PC-3 (cell line): ENCODE results near the gene STYXL2. TPM values are rescaled to one million over a fixed set of nuclear protein-coding genes. Genes with fewer than 3 reads are reported as not detected.

Experiments used
- ATAC-seq: fragments of 200-7000 bp; cut with Tn5 transposase; 2 replicates; pipeline ENCODE4 v1.9.1; 2020; ENCODE audit warnings: mild to moderate bottlenecking, moderate library complexity
- BruUV-seq: library from RNA; stranded (reverse); fragments of 400-500 nt; replicated peaks from 2 replicates; lab custom pipeline; 2021; lab: Mats Ljungman, UMichigan
- CTCF ChIA-PET: fragments of 300-600 bp; sonication (Branson Sonifier 250); formaldehyde crosslinking; loops from one replicate; lab custom pipeline; 2022; ENCODE audit warnings: antibody characterized with exemption; lab: Charles Lee
- POLR2A ChIA-PET: fragments of 300-600 bp; sonication (Branson Sonifier 250); formaldehyde crosslinking; loops from one replicate; lab custom pipeline; 2022; ENCODE audit warnings: antibody characterized with exemption; ENCODE audit not compliant: unreplicated experiment; lab: Charles Lee
- DNase-seq: peaks from one replicate; pipeline ENCODE4 v3.0.0-alpha.2; 2015
- H2AFZ ChIP-seq: fragments of 300-600 bp; sonication (generic); 2 replicates; pipeline ENCODE4 v1.6.0; 2016; ENCODE audit warnings: antibody characterized with exemption, low read length
- H3F3A ChIP-seq: fragments of 300-600 bp; sonication (generic); one replicate; pipeline ENCODE4 v1.6.0; 2017; ENCODE audit warnings: antibody characterized with exemption, low read length, control low read depth, mild to moderate bottlenecking; ENCODE audit not compliant: unreplicated experiment
- H3K27ac ChIP-seq: fragments of 300-600 bp; sonication (generic); 2 replicates; pipeline ENCODE4 v1.5.1; 2016; ENCODE audit warnings: mild to moderate bottlenecking, low read length
- H3K27me3 ChIP-seq: fragments of 300-600 bp; sonication (generic); 2 replicates; pipeline ENCODE4 v1.6.1; 2016; ENCODE audit warnings: low read length, mixed read lengths
- H3K36me3 ChIP-seq: fragments of 300-600 bp; sonication (generic); 2 replicates; pipeline ENCODE4 v1.6.1; 2016; ENCODE audit warnings: low read depth, mixed run types, low read length, mixed read lengths
- H3K4me1 ChIP-seq: fragments of 300-600 bp; sonication (generic); 2 replicates; pipeline ENCODE4 v1.5.1; 2016; ENCODE audit warnings: low read length; ENCODE audit not compliant: insufficient read depth
- H3K4me2 ChIP-seq: fragments of 300-600 bp; sonication (generic); 2 replicates; pipeline ENCODE4 v1.6.0; 2016; ENCODE audit warnings: low read length
- H3K4me3 ChIP-seq: fragments of 300-600 bp; sonication (generic); 2 replicates; pipeline ENCODE4 v1.5.1; 2016; ENCODE audit warnings: mild to moderate bottlenecking, low read length, mixed read lengths
- H3K79me2 ChIP-seq: fragments of 300-600 bp; sonication (generic); 2 replicates; pipeline ENCODE4 v1.6.1; 2017; ENCODE audit warnings: low read length, mixed read lengths
- H3K9ac ChIP-seq: fragments of 300-600 bp; sonication (generic); 2 replicates; pipeline ENCODE4 v1.6.0; 2016; ENCODE audit warnings: mild to moderate bottlenecking, low read length
- H3K9me2 ChIP-seq: fragments of 300-600 bp; sonication (generic); replicated peaks from 2 replicates; pipeline ENCODE4 v1.6.1; 2016; ENCODE audit warnings: mixed run types, low read length, mixed read lengths
- H3K9me3 ChIP-seq: fragments of 300-600 bp; sonication (generic); 2 replicates; pipeline ENCODE4 v1.6.1; 2016; ENCODE audit warnings: low read length, mixed read lengths
- H4K20me1 ChIP-seq: fragments of 300-600 bp; sonication (generic); 2 replicates; pipeline ENCODE4 v1.6.1; 2016; ENCODE audit warnings: low read length, mixed read lengths
- CTCF ChIP-seq: fragments of 300-600 bp; sonication (generic); conservative IDR thresholded peaks from 2 replicates; pipeline ENCODE4 v1.5.1; 2017; ENCODE audit warnings: antibody characterized with exemption, low read depth, mild to moderate bottlenecking, low read length
- EZH2 ChIP-seq: fragments of 300-600 bp; sonication (generic); IDR thresholded peaks from one replicate; pipeline ENCODE4 v1.6.1; 2017; ENCODE audit warnings: antibody characterized with exemption, mild to moderate bottlenecking, low read length; ENCODE audit not compliant: unreplicated experiment
- EZH2phosphoT487 ChIP-seq: fragments of 300-600 bp; sonication (generic); IDR thresholded peaks from 2 replicates; pipeline ENCODE4 v1.6.1; 2018; ENCODE audit warnings: mild to moderate bottlenecking, antibody characterized with exemption, low read length, borderline replicate concordance
- intact Hi-C: fragments of 100-400 bp; cut with micrococcal nuclease; formaldehyde crosslinking; loops from 2 replicates; pipeline ENCODE4 v1.9.0; 2023
- total RNA-seq: library from RNA; depleted of rRNA; stranded (reverse); fragments of >200 nt; gene quantifications from 2 replicates; pipeline ENCODE4 v1.2.3, GENCODE V29; 2014

STYXL2 gene
- total RNA-seq, 1 experiment from 2014 or later = not detected

GRCh38 chr1:167105271-167106118 lies 11.6 kb downstream of the STYXL2 start:
- Histone ChIP-seq H3K79me2 (no peaks in the 10 kb centered on the region), H3K4me3 (peak overlapping the region; percentile 16; the same call in 1 of the 2 replicates), H3K4me2 (peak overlapping the region; percentile 68), H3F3A (no peaks in the 10 kb centered on the region), H3K36me3 (no peaks in the 10 kb centered on the region), H3K27me3 (no peaks in the 10 kb centered on the region), H3K9me2 (no peaks in the 10 kb centered on the region), H3K27ac (peak overlapping the region; percentile 36), H4K20me1 (no peaks in the 10 kb centered on the region), H3K9ac (peak overlapping the region; percentile 1; the same call in 1 of the 2 replicates), H3K9me3 (no peaks in the 10 kb centered on the region), H2AFZ (peak overlapping the region; percentile 71), H3K4me1 (peaks cover 54% of the 10 kb centered on the region)
- intact Hi-C loops = loop anchor here (5.0 kb wide), 1 partner anchor 38 kb away; no protein-coding TSS in a partner anchor
- no TSS peak for BruUV-seq
- TF ChIP-seq EZH2phosphoT487 (no peak), CTCF (peak; percentile 33; the same call in 1 of the 2 replicates), EZH2 (no peak)
- ATAC-seq (peak; percentile 41), DNase-seq (peak; percentile 62)
- ChIA-PET POLR2A (no interaction called here), CTCF (interaction anchor here (0.6 to 0.8 kb wide), 2 partner anchors 9 to 115 kb away, joined by 3 to 16 read pairs; no protein-coding TSS in a partner anchor)

GRCh38 chr1:167106119-167106461 lies 12.2 kb downstream of the STYXL2 start:
- TF ChIP-seq EZH2 (no peak), EZH2phosphoT487 (no peak), CTCF (no peak)
- peak overlapping the region; percentile 68 for H3K4me2 ChIP-seq
- no peaks in the 10 kb centered on the region for H3K79me2 ChIP-seq
- no peaks in the 10 kb centered on the region for H3K27me3 ChIP-seq
- no peaks in the 10 kb centered on the region for H3K9me3 ChIP-seq
- H3K4me1 ChIP-seq = peaks cover 54% of the 10 kb centered on the region
- intact Hi-C loops = loop anchor here (5.0 kb wide), 1 partner anchor 39 kb away; no protein-coding TSS in a partner anchor
- DNase-seq (no peak), ATAC-seq (no peak)
- no peaks in the 10 kb centered on the region for H3K36me3 ChIP-seq
- ChIA-PET POLR2A (no interaction called here), CTCF (no interaction called here)
- H3K4me3 ChIP-seq = no peak overlapping the region
- no peaks in the 10 kb centered on the region for H4K20me1 ChIP-seq
- BruUV-seq = no TSS peak
- no peaks in the 10 kb centered on the region for H3K9me2 ChIP-seq
- H3F3A ChIP-seq = no peaks in the 10 kb centered on the region
- peak overlapping the region; percentile 71 for H2AFZ ChIP-seq
- peak overlapping the region; percentile 36 for H3K27ac ChIP-seq
- peak overlapping the region; percentile 1; the same call in 1 of the 2 replicates for H3K9ac ChIP-seq

- no peak overlapping the region for H3K4me2 ChIP-seq
- no peak overlapping the region for H3K4me3 ChIP-seq
- H4K20me1 ChIP-seq = no peaks in the 10 kb centered on the region
- no TSS peak for BruUV-seq
- no peaks in the 10 kb centered on the region for H3F3A ChIP-seq
- H3K79me2 ChIP-seq = no peaks in the 10 kb centered on the region
- H2AFZ ChIP-seq = no peak overlapping the region
- no peak overlapping the region for H3K9ac ChIP-seq
- no peaks in the 10 kb centered on the region for H3K9me2 ChIP-seq
- intact Hi-C loops = loop anchor here (5.0 kb wide), 1 partner anchor 40 kb away; no protein-coding TSS in a partner anchor
- ATAC-seq (no peak), DNase-seq (peak; percentile 56)
- TF ChIP-seq EZH2phosphoT487 (no peak), EZH2 (no peak), CTCF (no peak)
- peaks cover 54% of the 10 kb centered on the region for H3K4me1 ChIP-seq
- ChIA-PET POLR2A (no interaction called here), CTCF (no interaction called here)
- H3K9me3 ChIP-seq = no peaks in the 10 kb centered on the region
- no peaks in the 10 kb centered on the region for H3K36me3 ChIP-seq
- no peaks in the 10 kb centered on the region for H3K27me3 ChIP-seq
- no peak overlapping the region for H3K27ac ChIP-seq
These were observed 13.6 kb downstream of the STYXL2 start for GRCh38 chr1:167107456-167107855.
